ENCODE measurements around the gene PPP1R13L. TPM values are rescaled to one million over a fixed set of nuclear protein-coding genes. Genes with fewer than 3 reads are reported as not detected.
"Not testable (repeated sequence)": the region's sequence is repeated elsewhere in the genome, so short reads cannot be mapped to it uniquely, and the experiment has no call there.

Gene PPP1R13L
- total and polyA plus RNA-seq, 11 donors = 92.3 to 400 (median 139) TPM

DNA sequence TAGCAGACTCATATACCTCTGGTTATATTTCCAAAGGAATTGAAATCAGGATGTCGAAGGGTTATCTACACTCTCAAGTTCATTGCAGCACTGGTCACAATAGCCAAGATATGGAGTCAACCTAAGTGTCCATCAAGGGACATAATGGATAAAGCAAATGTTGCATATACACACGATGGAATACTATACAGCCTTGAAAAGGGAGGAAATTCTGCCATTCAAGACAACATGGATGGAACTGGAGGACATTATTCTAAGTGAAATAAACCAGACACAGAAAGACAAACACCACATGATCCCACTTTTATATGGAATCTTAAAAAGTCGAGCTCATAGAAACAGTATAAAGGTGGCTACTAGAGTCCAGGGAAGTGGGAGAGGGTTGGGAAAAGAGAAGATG lies 32.5 kb upstream of the PPP1R13L start:
- DNase-seq = no peak
- intact Hi-C loops (cut with DNase I) = loop anchor here in 5 of 10 donors (10.0 kb wide), 2 partner anchors 127 to 207 kb away; no protein-coding TSS in a partner anchor

DNA sequence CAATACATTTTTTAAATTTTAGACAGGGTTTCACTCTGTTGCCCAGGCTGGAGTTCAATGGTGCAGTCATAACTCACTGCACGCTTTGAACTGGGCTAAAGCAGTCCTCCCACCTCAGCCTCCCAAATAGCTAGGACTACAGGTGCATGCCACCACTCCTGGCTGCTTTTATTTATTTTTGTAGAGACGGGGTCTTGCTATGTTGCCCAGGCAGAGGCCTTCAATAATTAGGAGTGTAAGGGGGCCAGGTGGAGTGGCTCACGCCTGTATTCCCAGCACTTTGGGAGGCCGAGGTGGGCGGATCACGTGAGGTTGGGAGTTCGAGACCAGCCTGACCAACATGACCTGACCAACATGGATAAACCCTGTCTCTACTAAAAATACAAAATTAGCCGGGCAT lies 27.7 kb upstream of the PPP1R13L start:
- intact Hi-C loops (cut with DNase I) = loop anchor here in 5 of 10 donors (10.0 kb wide), 2 partner anchors 132 to 212 kb away; no protein-coding TSS in a partner anchor
- DNase-seq = peak in 1 of 5 donors; percentile 2

More for the DNA sequence above, 32.5 kb upstream of the PPP1R13L start:
- Histone ChIP-seq H3K9me3 (no peaks in the 10 kb centered on the region), H3K27ac (no peak overlapping the region), H3K27me3 (no peaks in the 10 kb centered on the region), H3K36me3 (no peaks in the 10 kb centered on the region), H3K4me1 (peaks cover 0 to 18% (median 9%) of the 10 kb centered on the region in 12 donors), H3K4me3 (no peak overlapping the region)
- TF ChIP-seq POLR2A (IDR thresholded peaks at IDR 0.05) = no peak
- TF ChIP-seq, protein P1, sequence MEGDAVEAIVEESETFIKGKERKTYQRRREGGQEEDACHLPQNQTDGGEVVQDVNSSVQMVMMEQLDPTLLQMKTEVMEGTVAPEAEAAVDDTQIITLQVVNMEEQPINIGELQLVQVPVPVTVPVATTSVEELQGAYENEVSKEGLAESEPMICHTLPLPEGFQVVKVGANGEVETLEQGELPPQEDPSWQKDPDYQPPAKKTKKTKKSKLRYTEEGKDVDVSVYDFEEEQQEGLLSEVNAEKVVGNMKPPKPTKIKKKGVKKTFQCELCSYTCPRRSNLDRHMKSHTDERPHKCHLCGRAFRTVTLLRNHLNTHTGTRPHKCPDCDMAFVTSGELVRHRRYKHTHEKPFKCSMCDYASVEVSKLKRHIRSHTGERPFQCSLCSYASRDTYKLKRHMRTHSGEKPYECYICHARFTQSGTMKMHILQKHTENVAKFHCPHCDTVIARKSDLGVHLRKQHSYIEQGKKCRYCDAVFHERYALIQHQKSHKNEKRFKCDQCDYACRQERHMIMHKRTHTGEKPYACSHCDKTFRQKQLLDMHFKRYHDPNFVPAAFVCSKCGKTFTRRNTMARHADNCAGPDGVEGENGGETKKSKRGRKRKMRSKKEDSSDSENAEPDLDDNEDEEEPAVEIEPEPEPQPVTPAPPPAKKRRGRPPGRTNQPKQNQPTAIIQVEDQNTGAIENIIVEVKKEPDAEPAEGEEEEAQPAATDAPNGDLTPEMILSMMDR (IDR thresholded peaks at IDR 0.05) = no peak
- no peak for ATAC-seq
- WGBS, 4 donors = 88 to 91% (median 90%) methylated on average over 3 of the region's 3 CpGs

DNA sequence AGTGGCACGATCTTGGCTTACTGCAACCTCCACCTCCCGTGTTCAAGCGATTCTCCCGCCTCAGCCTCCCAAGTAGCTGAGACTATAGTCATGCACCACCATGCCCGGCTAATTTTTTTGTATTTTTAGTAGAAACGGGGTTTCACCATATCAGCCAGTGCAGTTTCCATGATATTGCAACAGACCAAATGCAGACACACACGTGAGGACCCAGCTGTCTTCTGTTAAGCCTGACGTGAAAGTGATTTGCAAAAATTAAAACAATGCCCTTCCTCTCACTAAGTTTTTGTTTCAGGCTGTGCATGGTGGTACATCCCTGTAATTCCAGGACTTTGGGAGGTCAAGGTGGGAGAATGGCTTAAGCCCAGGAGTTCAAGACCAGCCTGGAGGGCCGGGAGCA lies 26.1 kb upstream of the PPP1R13L start:
- not testable (repeated sequence) for ATAC-seq, H3K27me3 ChIP-seq, H3K9me3 ChIP-seq, H3K4me3 ChIP-seq, H3K27ac ChIP-seq, H3K36me3 ChIP-seq
- WGBS, 4 donors = 53 to 63% (median 61%) methylated on average over 9 of the region's 9 CpGs
- peaks cover 0 to 35% (median 16%) of the 10 kb centered on the region in 12 donors for H3K4me1 ChIP-seq
- intact Hi-C loops (cut with DNase I) = loop anchor here in 5 of 10 donors (10.0 kb wide), 2 partner anchors 134 to 214 kb away; no protein-coding TSS in a partner anchor
- peak in 1 of 5 donors; percentile 21 for DNase-seq

More for the DNA sequence above, 27.7 kb upstream of the PPP1R13L start:
- H3K27me3 ChIP-seq, ATAC-seq, H3K36me3 ChIP-seq, H3K27ac ChIP-seq, H3K4me3 ChIP-seq, H3K9me3 ChIP-seq: not testable (repeated sequence)
- H3K4me1 ChIP-seq = peaks cover 0 to 22% (median 12%) of the 10 kb centered on the region in 12 donors
- 83 to 95% (median 95%) methylated on average over 8 of the region's 8 CpGs for WGBS, 4 donors

DNA sequence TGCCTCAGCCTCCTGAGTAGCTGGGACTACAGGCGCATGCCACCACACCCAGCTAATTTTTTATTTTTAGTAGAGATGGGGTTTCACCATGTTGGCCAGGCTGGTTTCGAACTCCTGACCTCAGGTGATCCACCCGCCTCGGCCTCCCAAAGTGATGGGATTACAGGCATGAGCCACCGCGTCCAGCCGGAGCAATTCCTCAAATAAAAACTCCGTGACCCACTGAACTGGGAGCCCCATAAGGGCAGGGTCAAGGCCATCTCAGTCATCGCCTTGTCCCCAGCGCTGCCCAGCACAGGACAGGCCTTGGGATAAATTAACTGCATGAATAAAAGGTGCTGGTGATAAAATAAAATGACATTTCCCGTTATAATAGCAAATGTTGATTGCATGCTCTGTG lies 25.0 kb upstream of the PPP1R13L start:
- Histone ChIP-seq H3K4me1 (peaks cover 0 to 45% (median 21%) of the 10 kb centered on the region in 12 donors), H3K27ac (peak overlapping the region in 10 of 12 donors; percentile 34 to 93 (median 87))
- WGBS, 4 donors = 60 to 68% (median 66%) methylated on average over 11 of the region's 11 CpGs
- H3K27me3 ChIP-seq, H3K9me3 ChIP-seq, H3K36me3 ChIP-seq, H3K4me3 ChIP-seq, ATAC-seq: not testable (repeated sequence)
- peak in 1 of 5 donors; percentile 21 for DNase-seq
- intact Hi-C loops (cut with DNase I) = loop anchor here in 8 of 10 donors (2.0 to 10.0 kb wide), 5 partner anchors 45 to 215 kb away; partner anchors contain the start of gene OPA3 (in 1 of the 8)

DNA sequence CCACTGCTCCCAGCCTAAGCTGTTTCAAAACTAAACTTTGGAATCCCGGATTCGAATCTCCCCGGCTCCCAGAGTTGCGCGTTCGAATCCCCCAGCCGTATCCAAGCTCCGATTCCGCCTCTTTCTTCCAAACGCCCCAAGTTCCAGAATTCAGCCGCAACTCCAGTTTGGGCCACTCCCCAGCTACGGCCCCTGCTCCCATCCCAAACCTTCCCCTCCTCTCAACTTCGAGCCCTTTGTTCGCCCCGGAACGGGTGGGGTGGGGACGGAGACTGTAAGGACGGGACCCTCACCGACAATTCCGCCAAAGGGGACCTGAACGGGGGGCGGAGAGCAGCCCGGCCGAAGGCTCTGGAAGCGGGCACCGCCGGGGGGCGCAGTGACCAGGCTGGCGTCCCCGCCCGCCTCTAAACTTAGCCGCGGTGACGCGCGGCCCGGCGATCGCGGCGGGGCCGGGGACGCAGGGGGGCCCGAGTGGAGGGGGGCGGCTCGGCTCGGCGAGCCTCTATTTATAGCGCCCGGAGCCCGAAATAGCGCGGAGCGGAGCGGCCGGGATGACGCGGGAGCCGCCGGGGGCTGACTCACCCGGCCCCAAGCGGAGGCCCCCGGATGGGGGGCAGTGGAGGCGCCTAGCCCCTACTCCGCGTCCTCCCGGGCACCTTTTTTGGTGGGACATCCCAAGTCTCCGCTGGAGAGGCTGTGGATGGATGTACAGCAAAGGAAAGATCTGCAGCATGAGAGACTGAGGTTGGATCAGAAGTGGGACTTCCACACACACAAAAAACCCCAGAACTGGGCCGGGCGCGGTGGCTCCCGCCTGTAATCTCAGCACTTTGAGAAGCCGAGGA lies 23.7 kb upstream of the PPP1R13L start:
- H3K4me1 ChIP-seq = peaks cover 0 to 58% (median 30%) of the 10 kb centered on the region in 12 donors
- peak overlapping the region; percentile 62 to 93 (median 87) for H3K27ac ChIP-seq
- H3K4me3 ChIP-seq = peak overlapping the region in 11 of 12 donors; percentile 29 to 65 (median 53)
- H3K27me3 ChIP-seq = peaks cover 0 to 6% (median 0%) of the 10 kb centered on the region in 9 donors
- TF ChIP-seq, protein P1 (IDR thresholded peaks at IDR 0.05) = peak in 11 of 12 donors; percentile 3 to 69 (median 56)
- TF ChIP-seq POLR2A (IDR thresholded peaks at IDR 0.05) = peak in 1 of 2 donors; percentile 66
- no peaks in the 10 kb centered on the region for H3K36me3 ChIP-seq
- ATAC-seq = peak; percentile 35 to 87 (median 72)
- peak; percentile 80 to 89 (median 85) for DNase-seq
- intact Hi-C loops (cut with DNase I) = loop anchor here in 5 of 10 donors (1.0 to 10.0 kb wide), 5 partner anchors 11 to 216 kb away; partner anchors contain the start of gene OPA3 (in 1 of the 5)
- H3K9me3 ChIP-seq = no peaks in the 10 kb centered on the region
- WGBS, 4 donors = 1 to 4% (median 1%) methylated on average over 28 to 73 of the region's 73 CpGs

All from heart left ventricle (tissue), 16 donors.